Mucosa of stomach (tissue), 1 donor: ENCODE data around the gene NLRP13.
"Not testable (repeated sequence)": the region's sequence is repeated elsewhere in the genome, so short reads cannot be mapped to it uniquely, and the experiment has no call there.

Experiments
- H3K27me3 ChIP-seq: one replicate; pipeline ENCODE4 v1.7.0; 2013; ENCODE audit warnings: mild to moderate bottlenecking, low read length; ENCODE audit not compliant: control insufficient read depth, insufficient read depth
- H3K36me3 ChIP-seq: one replicate; pipeline ENCODE4 v1.7.0; 2013; ENCODE audit warnings: low read length; ENCODE audit not compliant: control insufficient read depth, insufficient read depth
- H3K4me1 ChIP-seq: one replicate; pipeline ENCODE4 v1.7.0; 2013; ENCODE audit warnings: mild to moderate bottlenecking, low read length; ENCODE audit not compliant: control insufficient read depth, insufficient read depth
- H3K4me3 ChIP-seq: one replicate; pipeline ENCODE4 v1.7.0; 2013; ENCODE audit warnings: low read length
- H3K9ac ChIP-seq: one replicate; pipeline ENCODE4 v1.7.0; 2013; ENCODE audit warnings: mild to moderate bottlenecking, low read length, moderate library complexity
- H3K9me3 ChIP-seq: one replicate; pipeline ENCODE4 v1.7.0; 2013; ENCODE audit warnings: mild to moderate bottlenecking, low read length, moderate library complexity; ENCODE audit not compliant: control insufficient read depth
- donor health status: Pancreatic carcinoma.

Gene NLRP13

GRCh38 chr19:55930996-55931515 is 1.1 kb downstream of the NLRP13 start:
- H3K27me3 ChIP-seq, result no peaks in the 10 kb centered on the region
- no peak overlapping the region for H3K4me3 ChIP-seq
- H3K9ac ChIP-seq, result no peak overlapping the region
- H3K9me3 ChIP-seq, result no peaks in the 10 kb centered on the region
- no peaks in the 10 kb centered on the region for H3K36me3 ChIP-seq
- H3K4me1 ChIP-seq, result no peaks in the 10 kb centered on the region

DNA sequence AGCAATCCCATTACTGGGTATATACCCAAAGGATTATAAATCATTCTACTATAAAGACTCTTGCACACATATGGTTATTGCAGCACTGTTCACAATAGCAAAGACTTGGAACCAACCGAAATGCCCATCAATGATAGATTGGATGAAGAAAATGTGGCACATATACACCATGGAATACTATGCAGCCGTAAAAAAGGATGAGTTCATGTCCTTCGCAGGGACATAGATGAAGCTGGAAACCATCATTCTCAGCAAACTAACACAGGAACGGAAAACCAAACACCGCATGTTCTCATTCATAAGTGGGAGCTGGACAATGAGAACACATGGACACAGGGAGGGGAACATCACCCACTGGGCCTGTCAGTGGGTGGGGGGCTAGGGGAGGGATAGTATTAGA is 2.9 kb downstream of the NLRP13 start:
- not testable (repeated sequence) for H3K4me1 ChIP-seq, H3K27me3 ChIP-seq, H3K9ac ChIP-seq, H3K36me3 ChIP-seq, H3K4me3 ChIP-seq, H3K9me3 ChIP-seq

- Histone ChIP-seq H3K27me3 (no peaks in the 10 kb centered on the region), H3K4me1 (no peaks in the 10 kb centered on the region), H3K9me3 (no peaks in the 10 kb centered on the region), H3K36me3 (no peaks in the 10 kb centered on the region), H3K4me3 (no peak overlapping the region), H3K9ac (no peak overlapping the region)
Measured at GRCh38 chr19:55927991-55928390, 4.1 kb downstream of the NLRP13 start.

GRCh38 chr19:55923556-55923955 is 8.6 kb downstream of the NLRP13 start:
- no peaks in the 10 kb centered on the region for H3K9me3 ChIP-seq
- H3K27me3 ChIP-seq, result no peaks in the 10 kb centered on the region
- H3K36me3 ChIP-seq, result no peaks in the 10 kb centered on the region
- H3K4me3 ChIP-seq, result no peak overlapping the region
- no peak overlapping the region for H3K9ac ChIP-seq
- H3K4me1 ChIP-seq, result no peaks in the 10 kb centered on the region

GRCh38 chr19:55913643-55914268 is 18.4 kb downstream of the NLRP13 start:
- Histone ChIP-seq H3K4me1 (no peaks in the 10 kb centered on the region), H3K4me3 (no peak overlapping the region), H3K9me3 (no peaks in the 10 kb centered on the region), H3K9ac (no peak overlapping the region), H3K27me3 (no peaks in the 10 kb centered on the region), H3K36me3 (no peaks in the 10 kb centered on the region)

- H3K4me1 ChIP-seq, result no peaks in the 10 kb centered on the region
- no peaks in the 10 kb centered on the region for H3K27me3 ChIP-seq
- no peak overlapping the region for H3K9ac ChIP-seq
- H3K36me3 ChIP-seq, result no peaks in the 10 kb centered on the region
- H3K4me3 ChIP-seq, result no peak overlapping the region
- no peaks in the 10 kb centered on the region for H3K9me3 ChIP-seq
Measured at GRCh38 chr19:55912916-55913315, 19.2 kb downstream of the NLRP13 start.

DNA sequence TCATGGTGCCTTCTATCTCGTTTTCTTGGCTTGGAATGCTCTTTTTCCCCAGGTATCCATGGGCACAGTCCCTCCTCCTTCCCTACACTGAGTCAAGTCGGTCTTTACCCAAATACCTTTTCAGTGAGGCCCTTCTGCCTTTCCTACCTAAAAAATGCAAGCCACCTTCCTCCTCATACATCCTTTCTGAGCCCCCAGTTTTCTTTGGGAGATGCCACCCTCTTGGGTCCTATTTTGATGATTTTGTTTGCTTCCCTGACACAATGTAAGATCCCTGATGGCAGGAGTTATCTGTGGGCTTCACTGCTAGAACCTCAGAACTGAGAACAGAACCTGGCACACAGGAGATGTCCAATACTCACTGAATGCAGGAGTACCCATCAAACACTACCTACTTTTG is 22.3 kb downstream of the NLRP13 start:
- no peaks in the 10 kb centered on the region for H3K36me3 ChIP-seq
- no peak overlapping the region for H3K4me3 ChIP-seq
- H3K27me3 ChIP-seq, result no peaks in the 10 kb centered on the region
- H3K4me1 ChIP-seq, result no peaks in the 10 kb centered on the region
- H3K9me3 ChIP-seq, result no peaks in the 10 kb centered on the region
- H3K9ac ChIP-seq, result no peak overlapping the region

DNA sequence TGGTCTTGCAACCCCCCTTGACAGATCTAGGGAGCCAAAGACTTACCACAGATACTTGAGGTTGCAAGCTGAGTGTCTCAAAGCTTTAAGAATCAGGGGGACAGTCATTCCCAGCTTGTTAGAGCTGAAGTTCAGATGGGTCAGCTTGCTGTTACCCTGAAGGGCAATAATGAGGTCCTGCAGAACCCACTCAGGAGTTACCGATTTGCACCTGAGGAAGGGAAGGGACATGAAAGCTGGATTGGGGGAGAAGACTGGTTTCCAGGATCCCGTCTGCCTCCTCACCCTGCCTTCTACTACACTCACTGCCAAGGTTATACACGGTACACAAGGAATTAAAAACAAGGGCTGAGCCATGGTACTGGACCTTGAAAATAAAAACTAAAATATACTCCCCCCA is 24.4 kb downstream of the NLRP13 start:
- Histone ChIP-seq H3K9ac (no peak overlapping the region), H3K27me3 (no peaks in the 10 kb centered on the region), H3K36me3 (no peaks in the 10 kb centered on the region), H3K4me1 (no peaks in the 10 kb centered on the region), H3K9me3 (no peaks in the 10 kb centered on the region), H3K4me3 (no peak overlapping the region)

GRCh38 chr19:55907286-55907685 is 24.9 kb downstream of the NLRP13 start:
- no peaks in the 10 kb centered on the region for H3K27me3 ChIP-seq
- no peak overlapping the region for H3K9ac ChIP-seq
- no peak overlapping the region for H3K4me3 ChIP-seq
- H3K36me3 ChIP-seq, result no peaks in the 10 kb centered on the region
- H3K9me3 ChIP-seq, result no peaks in the 10 kb centered on the region
- no peaks in the 10 kb centered on the region for H3K4me1 ChIP-seq

DNA sequence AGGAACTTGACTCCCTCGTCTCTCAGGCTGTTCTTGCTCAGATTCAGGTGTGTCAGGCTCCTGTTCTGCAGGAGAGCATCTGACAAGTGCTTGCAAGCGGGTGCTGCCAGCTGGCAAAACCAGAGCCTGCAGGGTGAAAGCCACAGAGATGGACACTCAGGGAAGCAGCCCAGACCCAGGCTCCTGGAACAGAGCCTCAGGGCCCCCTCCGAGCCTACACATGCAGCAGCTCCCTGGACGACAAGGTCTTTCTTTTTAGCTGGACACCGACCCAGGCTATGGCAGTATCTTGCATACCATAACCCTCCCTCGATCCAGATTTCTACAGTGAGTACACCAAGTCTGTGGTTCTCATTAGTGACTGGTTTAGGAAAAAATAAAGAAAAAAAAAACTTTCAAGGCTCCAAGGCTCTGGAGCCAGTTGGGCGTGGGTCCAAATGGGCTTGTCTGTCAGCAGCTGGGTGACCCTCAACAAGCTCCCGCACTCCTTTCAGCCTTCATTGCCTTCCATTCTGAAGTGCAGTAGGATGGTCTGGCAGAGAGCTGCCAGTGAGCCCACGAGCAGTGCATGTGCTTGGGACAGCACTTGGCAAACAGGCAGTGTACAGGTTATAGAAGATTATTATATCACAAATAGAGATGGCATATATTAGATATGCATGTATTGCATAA is 29.9 kb downstream of the NLRP13 start:
- H3K9ac ChIP-seq, result no peak overlapping the region
- no peaks in the 10 kb centered on the region for H3K9me3 ChIP-seq
- H3K27me3 ChIP-seq, result no peaks in the 10 kb centered on the region
- H3K4me1 ChIP-seq, result no peaks in the 10 kb centered on the region
- H3K4me3 ChIP-seq, result no peak overlapping the region
- H3K36me3 ChIP-seq, result no peaks in the 10 kb centered on the region

DNA sequence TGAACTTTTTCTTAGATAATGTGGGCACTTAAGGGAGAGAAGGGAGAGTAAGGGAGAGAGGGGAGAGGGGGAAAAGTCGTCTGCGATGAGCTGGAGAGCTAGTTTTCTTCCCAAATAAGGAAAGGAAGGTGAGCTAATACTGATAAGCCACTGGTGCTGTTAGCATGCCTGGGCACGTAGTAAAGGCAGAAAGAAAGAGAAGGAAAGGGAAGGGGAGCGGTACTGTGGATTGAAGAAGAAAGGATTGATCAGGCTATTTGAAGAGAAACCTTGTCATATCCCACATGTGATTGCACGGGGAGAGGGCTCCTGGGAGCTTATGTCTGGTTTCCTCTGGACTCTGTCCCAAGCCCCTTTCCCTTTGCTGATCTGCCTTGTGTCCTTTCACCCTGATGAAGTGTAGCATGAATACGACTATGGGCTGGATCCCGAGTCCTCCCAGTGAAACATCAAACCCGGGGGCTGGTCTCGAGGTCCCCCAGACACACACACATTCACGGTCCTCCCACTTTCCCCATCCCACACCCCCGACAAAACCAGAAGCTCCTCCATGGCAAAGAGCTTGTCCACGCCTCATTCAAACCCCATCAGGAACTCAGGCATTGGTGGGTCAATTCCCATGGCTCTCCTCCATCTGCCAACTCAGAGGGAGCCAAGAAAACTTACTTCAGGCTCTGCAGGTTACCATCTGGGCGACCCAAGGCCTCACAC is 30.6 kb downstream of the NLRP13 start:
- H3K9ac ChIP-seq, result no peak overlapping the region
- no peaks in the 10 kb centered on the region for H3K9me3 ChIP-seq
- no peaks in the 10 kb centered on the region for H3K36me3 ChIP-seq
- no peaks in the 10 kb centered on the region for H3K4me1 ChIP-seq
- H3K4me3 ChIP-seq, result no peak overlapping the region
- no peaks in the 10 kb centered on the region for H3K27me3 ChIP-seq

- no peaks in the 10 kb centered on the region for H3K4me1 ChIP-seq
- H3K9me3 ChIP-seq, result no peaks in the 10 kb centered on the region
Measured at GRCh38 chr19:55898911-55899310, 33.2 kb downstream of the NLRP13 start.

More at GRCh38 chr19:55898911-55899310, 33.2 kb downstream of the NLRP13 start:
- Histone ChIP-seq H3K4me3 (no peak overlapping the region), H3K9ac (no peak overlapping the region), H3K27me3 (no peaks in the 10 kb centered on the region), H3K36me3 (no peaks in the 10 kb centered on the region)
